Measurements from ENCODE around the gene LANCL1.
"Not testable (repeated sequence)": the region's sequence is repeated elsewhere in the genome, so short reads cannot be mapped to it uniquely, and the experiment has no call there.

The LANCL1 gene

GRCh38 chr2:210459407-210459806 lies 17.2 kb downstream of the LANCL1 start:
- no peak for DNase-seq (ENCODE audit: low read depth in 2 of 2)

DNA sequence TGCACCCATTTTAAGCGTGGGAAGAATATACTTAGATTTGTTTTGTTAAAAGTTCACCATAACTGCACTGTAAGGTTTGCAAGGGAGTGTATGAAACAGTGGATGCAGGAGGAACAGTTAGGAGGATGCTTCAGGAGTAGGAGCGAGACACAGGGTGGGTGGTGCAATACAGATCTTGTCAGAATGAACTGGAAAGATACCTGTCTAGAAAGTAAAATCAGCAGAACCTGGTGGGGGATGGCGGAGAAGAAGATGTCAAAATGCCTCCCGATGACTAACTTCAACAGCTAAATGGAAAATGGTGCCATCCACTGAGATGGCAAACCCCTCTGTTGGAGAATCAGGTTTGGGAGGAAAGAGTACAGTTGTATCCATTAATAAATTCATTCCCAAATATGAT lies 18.2 kb downstream of the LANCL1 start:
- DNase-seq (ENCODE audit: low read depth in 2 of 2), result no peak

- no peak for DNase-seq (ENCODE audit: low read depth in 2 of 2)
These were observed 20.0 kb downstream of the LANCL1 start for GRCh38 chr2:210456571-210456970.

DNA sequence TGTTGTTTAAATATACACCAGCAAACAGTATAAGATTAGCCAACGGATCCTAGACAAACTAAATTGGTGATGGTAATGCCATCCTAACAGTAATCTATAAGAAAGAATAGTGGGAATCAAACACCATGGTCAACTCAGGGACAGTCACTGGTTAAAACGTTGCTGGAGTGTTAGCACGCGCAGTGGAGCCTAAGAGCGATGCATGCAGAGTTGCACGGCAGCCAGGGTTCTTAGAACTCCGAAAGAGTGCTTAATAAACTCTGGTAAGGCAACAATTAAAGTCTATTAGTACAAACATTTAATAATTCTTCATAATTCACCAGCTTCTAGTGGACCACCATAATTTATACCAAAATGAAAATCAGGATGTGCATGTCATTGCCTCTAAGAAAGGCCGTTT lies 22.2 kb downstream of the LANCL1 start:
- DNase-seq (ENCODE audit: low read depth in 2 of 2), result no peak

GRCh38 chr2:210452194-210452593 lies 24.4 kb downstream of the LANCL1 start:
- no peak for DNase-seq (ENCODE audit: low read depth in 2 of 2)

- not testable (repeated sequence) for DNase-seq (ENCODE audit: low read depth in 2 of 2)
These were observed 25.6 kb downstream of the LANCL1 start for GRCh38 chr2:210450942-210451341.

DNA sequence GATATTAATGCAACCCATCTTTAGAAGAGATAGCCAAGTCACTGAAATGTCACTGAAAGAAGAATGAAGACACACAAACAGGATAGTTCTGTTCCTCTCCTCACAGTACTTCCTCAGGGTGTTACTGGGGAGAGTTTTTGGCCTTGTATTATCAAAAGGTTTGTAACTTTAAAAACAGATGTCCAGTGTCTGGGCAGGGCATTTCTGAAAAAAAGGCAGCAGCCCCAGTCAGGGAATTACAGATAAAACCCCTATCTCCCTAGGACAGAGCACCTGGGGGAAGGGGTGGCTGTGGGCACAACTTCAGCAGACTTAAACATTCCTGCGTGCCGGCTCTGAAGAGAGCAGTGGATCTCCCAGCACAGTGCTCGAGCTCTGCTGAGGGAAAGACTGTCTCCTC lies 30.8 kb downstream of the LANCL1 start:
- no peak for DNase-seq (ENCODE audit: low read depth in 2 of 2)

GRCh38 chr2:210445116-210445707 lies 31.3 kb downstream of the LANCL1 start:
- DNase-seq (ENCODE audit: low read depth in 2 of 2), result no peak

GRCh38 chr2:210443527-210443926 lies 33.0 kb downstream of the LANCL1 start:
- no peak for DNase-seq (ENCODE audit: low read depth in 2 of 2)

- no peak for DNase-seq (ENCODE audit: low read depth in 2 of 2)
These were observed 33.7 kb downstream of the LANCL1 start for GRCh38 chr2:210442878-210443277.

GRCh38 chr2:210442457-210442856 lies 34.1 kb downstream of the LANCL1 start:
- DNase-seq (ENCODE audit: low read depth in 2 of 2), result no peak

DNA sequence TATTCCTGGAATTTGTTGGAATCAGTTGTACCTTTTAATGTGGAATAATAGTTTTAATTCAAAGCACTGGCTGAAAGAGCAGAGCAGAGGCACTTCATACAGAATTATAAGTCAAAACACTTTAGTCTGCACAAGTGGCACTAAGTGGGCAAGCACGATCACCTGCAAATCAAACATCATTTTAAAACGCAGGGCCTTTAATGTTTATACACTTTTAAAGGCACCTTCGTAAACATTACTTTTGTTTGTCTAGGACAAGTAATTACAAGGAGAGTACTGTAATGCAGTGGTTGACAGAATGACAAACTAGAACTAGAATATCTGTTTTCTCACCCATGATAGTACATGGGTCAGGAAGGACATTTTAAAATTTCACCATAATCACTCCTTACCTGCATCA lies 36.4 kb downstream of the LANCL1 start:
- DNase-seq (ENCODE audit: low read depth in 2 of 2), result no peak

- no peak for DNase-seq (ENCODE audit: low read depth in 2 of 2)
These were observed 41.1 kb downstream of the LANCL1 start for GRCh38 chr2:210435439-210435838.

DNA sequence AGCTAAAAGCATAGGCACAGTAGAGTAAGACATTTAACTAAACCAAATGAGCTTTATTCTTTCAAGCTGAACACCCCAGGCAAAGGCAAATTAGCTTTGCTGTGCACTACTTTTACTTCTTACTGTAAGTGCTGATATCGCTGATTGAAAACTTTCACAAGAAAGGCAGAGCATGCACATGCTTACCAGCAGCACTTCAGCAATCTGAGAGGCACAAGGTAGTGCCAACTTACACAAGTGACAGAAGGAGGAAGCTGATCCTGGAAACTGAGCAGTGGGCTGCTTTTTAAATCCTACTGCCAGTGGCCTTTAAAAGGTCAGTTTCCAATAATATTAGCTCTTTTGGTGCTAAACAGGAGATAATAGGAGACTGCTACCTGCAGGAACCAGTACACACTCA lies 43.9 kb downstream of the LANCL1 start:
- no peak for DNase-seq (ENCODE audit: low read depth in 2 of 2)

- DNase-seq (ENCODE audit: low read depth in 2 of 2), result no peak
These were observed 47.0 kb downstream of the LANCL1 start for GRCh38 chr2:210429403-210430137.

GRCh38 chr2:210428393-210429179 lies 48.0 kb downstream of the LANCL1 start:
- DNase-seq (ENCODE audit: low read depth in 2 of 2), result no peak

DNA sequence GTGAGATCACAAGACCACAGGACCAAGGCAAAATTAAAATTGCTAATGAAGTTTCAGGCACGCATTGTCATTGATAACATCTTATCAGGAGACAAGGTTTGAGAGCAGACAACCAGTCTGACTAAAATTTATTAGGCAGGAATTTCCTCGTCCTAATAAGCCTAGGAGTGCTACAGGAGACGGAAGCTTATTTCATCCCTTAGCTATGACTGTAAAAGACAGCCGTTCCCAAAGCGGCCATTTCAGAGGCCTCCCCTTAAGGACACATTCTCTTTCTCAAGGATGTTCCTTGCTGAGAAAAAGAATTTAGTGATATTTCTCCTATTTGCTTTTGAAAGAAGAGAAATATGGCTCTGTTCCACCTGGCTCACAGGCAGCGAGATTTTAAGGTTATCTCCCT lies 49.2 kb downstream of the LANCL1 start:
- not testable (repeated sequence) for DNase-seq (ENCODE audit: low read depth in 2 of 2)

- DNase-seq (ENCODE audit: low read depth in 2 of 2), result no peak
These were observed 54.2 kb downstream of the LANCL1 start for GRCh38 chr2:210422366-210422765.

DNA sequence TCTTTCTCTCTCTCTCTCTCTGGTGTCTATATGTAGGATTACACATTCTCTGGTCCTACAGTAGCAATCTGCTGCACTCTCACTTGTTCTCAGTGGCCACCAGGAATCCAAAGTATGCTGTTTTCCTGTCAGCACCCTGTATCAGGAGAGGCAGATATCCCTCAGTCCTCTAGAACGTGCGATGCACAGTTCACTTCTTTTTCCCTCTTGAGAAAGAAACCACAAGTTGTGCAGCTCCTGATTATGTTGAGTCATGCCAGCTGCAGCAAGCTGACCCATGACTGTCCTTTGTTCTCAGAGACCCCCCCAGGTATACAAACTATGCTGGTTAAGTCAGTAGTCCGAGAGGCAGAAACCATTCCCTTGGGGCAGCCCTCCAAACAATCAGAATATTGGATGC lies 54.6 kb downstream of the LANCL1 start:
- no peak for DNase-seq (ENCODE audit: low read depth in 2 of 2)

GRCh38 chr2:210412660-210413059 lies 63.9 kb downstream of the LANCL1 start:
- no peak for DNase-seq (ENCODE audit: low read depth in 2 of 2)

GRCh38 chr2:210410542-210410941 lies 66.0 kb downstream of the LANCL1 start:
- DNase-seq (ENCODE audit: low read depth in 2 of 2), result no peak

- DNase-seq (ENCODE audit: low read depth in 2 of 2), result no peak
These were observed 77.0 kb downstream of the LANCL1 start for GRCh38 chr2:210399440-210400041.

All from stimulated activated CD4-positive, alpha-beta T cell treated with anti-CD3 and anti-CD28 coated beads, Interleukin-4, amount 100 ng/mL, for 48 hours (primary cell).